K562 (cell line): Measurements from ENCODE around the gene CNMD.

ENCODE experiments used
- CHD2 ChIP-seq: IDR thresholded peaks from 2 replicates; pipeline ENCODE4 v1.6.1; 2011; ENCODE audit warnings: low read depth, low read length
- HNRNPUL1 ChIP-seq: fragments of 200-400 bp; formaldehyde crosslinking; IDR thresholded peaks from 2 replicates; pipeline ENCODE4 v1.6.1; 2017; ENCODE audit warnings: low read length
- KLF13 ChIP-seq: fragments of 450-650 bp; IDR thresholded peaks from 2 replicates; pipeline ENCODE4 v1.6.1; 2016; ENCODE audit warnings: missing genetic modification characterization, low read depth, mild to moderate bottlenecking, missing compliant biosample characterization, moderate library complexity, borderline replicate concordance
- MAX ChIP-seq: sonication (generic); formaldehyde crosslinking; IDR thresholded peaks from 2 replicates; pipeline ENCODE4 v1.9.0; 2022; ENCODE audit warnings: mild to moderate bottlenecking, missing genetic modification reagents
- NRF1 ChIP-seq, 2 experiments: fragments of 450-650 bp; IDR thresholded peaks in 1 of 2; conservative IDR thresholded peaks in 1 of 2; 2 replicates each; pipeline ENCODE4 v1.6.1; 2014; ENCODE audit warnings: mild to moderate bottlenecking in 2 of 2
- SMAD4 ChIP-seq: fragments of 250-450 bp; sonication (Bioruptor Pico); conservative IDR thresholded peaks from 2 replicates; pipeline ENCODE4 v1.8.0; 2021; ENCODE audit warnings: inconsistent platforms, mild to moderate bottlenecking, moderate library complexity
- TCF7 ChIP-seq: sonication (generic); IDR thresholded peaks from 2 replicates; pipeline ENCODE4 v1.6.1; 2016; ENCODE audit warnings: antibody characterized with exemption, borderline replicate concordance
- U2AF2 ChIP-seq: fragments of 200-400 bp; formaldehyde crosslinking; optimal IDR thresholded peaks from 2 replicates; pipeline ENCODE3; 2017; ENCODE audit warnings: low read depth, mild to moderate bottlenecking, low read length
- ZBTB33 ChIP-seq: sonication (generic); formaldehyde crosslinking; IDR thresholded peaks from 2 replicates; pipeline ENCODE4 v1.8.1; 2023; ENCODE audit warnings: mild to moderate bottlenecking, missing genetic modification reagents
- TF ChIP-seq, protein P1 (sequence below), 3 experiments: IDR thresholded peaks in 2 of 3; conservative IDR thresholded peaks in 1 of 3; 2 replicates each; pipeline ENCODE4 v1.5.1; 2011 to 2012; ENCODE audit warnings: low read length in 3 of 3, mild to moderate bottlenecking in 3 of 3, control low read depth in 2 of 3, improper control_type of control experiment in 1 of 3, inconsistent platforms in 1 of 3, low read depth in 1 of 3, mixed read lengths in 1 of 3, moderate library complexity in 1 of 3; ENCODE audit not compliant: insufficient read depth in 2 of 3
- TF ChIP-seq, protein P2 (sequence below): conservative IDR thresholded peaks from 2 replicates; pipeline ENCODE4 v1.6.1; 2011; ENCODE audit warnings: low read depth, mild to moderate bottlenecking, low read length; ENCODE audit not compliant: control insufficient read depth
- TF ChIP-seq, protein P3 (sequence below): fragments of 250-450 bp; sonication (Bioruptor Pico); IDR thresholded peaks from 2 replicates; pipeline ENCODE4 v1.8.0; 2022; ENCODE audit warnings: inconsistent platforms, mild to moderate bottlenecking, moderate library complexity, borderline replicate concordance
- TF ChIP-seq, protein P4 (sequence below): sonication (generic); formaldehyde crosslinking; IDR thresholded peaks from 2 replicates; pipeline ENCODE4 v1.8.0; 2022; ENCODE audit warnings: mild to moderate bottlenecking, missing genetic modification reagents

- no peak for TF ChIP-seq HNRNPUL1
- TF ChIP-seq, protein P1, sequence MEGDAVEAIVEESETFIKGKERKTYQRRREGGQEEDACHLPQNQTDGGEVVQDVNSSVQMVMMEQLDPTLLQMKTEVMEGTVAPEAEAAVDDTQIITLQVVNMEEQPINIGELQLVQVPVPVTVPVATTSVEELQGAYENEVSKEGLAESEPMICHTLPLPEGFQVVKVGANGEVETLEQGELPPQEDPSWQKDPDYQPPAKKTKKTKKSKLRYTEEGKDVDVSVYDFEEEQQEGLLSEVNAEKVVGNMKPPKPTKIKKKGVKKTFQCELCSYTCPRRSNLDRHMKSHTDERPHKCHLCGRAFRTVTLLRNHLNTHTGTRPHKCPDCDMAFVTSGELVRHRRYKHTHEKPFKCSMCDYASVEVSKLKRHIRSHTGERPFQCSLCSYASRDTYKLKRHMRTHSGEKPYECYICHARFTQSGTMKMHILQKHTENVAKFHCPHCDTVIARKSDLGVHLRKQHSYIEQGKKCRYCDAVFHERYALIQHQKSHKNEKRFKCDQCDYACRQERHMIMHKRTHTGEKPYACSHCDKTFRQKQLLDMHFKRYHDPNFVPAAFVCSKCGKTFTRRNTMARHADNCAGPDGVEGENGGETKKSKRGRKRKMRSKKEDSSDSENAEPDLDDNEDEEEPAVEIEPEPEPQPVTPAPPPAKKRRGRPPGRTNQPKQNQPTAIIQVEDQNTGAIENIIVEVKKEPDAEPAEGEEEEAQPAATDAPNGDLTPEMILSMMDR (IDR thresholded peaks at IDR 0.05 in 2 of 3, conservative IDR thresholded peaks at IDR 0.05 in 1 of 3; ENCODE audit: insufficient read depth in 2 of 3, low read depth in 1 of 3, low read length in 3 of 3), result no peak
- no peak for TF ChIP-seq MAX (CRISPR knock-in tag)
- no peak for TF ChIP-seq SMAD4 (CRISPR knock-in tag)
- TF ChIP-seq U2AF2, result no peak
- TF ChIP-seq, protein P2, sequence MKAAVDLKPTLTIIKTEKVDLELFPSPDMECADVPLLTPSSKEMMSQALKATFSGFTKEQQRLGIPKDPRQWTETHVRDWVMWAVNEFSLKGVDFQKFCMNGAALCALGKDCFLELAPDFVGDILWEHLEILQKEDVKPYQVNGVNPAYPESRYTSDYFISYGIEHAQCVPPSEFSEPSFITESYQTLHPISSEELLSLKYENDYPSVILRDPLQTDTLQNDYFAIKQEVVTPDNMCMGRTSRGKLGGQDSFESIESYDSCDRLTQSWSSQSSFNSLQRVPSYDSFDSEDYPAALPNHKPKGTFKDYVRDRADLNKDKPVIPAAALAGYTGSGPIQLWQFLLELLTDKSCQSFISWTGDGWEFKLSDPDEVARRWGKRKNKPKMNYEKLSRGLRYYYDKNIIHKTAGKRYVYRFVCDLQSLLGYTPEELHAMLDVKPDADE, result no peak
- TF ChIP-seq, protein P3, sequence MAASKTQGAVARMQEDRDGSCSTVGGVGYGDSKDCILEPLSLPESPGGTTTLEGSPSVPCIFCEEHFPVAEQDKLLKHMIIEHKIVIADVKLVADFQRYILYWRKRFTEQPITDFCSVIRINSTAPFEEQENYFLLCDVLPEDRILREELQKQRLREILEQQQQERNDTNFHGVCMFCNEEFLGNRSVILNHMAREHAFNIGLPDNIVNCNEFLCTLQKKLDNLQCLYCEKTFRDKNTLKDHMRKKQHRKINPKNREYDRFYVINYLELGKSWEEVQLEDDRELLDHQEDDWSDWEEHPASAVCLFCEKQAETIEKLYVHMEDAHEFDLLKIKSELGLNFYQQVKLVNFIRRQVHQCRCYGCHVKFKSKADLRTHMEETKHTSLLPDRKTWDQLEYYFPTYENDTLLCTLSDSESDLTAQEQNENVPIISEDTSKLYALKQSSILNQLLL (CRISPR knock-in tag), result no peak
- no peak for TF ChIP-seq CHD2
- no peak for TF ChIP-seq NRF1 (conservative IDR thresholded peaks at IDR 0.05 in 1 of 2, IDR thresholded peaks at IDR 0.05 in 1 of 2)
- TF ChIP-seq, protein P4, sequence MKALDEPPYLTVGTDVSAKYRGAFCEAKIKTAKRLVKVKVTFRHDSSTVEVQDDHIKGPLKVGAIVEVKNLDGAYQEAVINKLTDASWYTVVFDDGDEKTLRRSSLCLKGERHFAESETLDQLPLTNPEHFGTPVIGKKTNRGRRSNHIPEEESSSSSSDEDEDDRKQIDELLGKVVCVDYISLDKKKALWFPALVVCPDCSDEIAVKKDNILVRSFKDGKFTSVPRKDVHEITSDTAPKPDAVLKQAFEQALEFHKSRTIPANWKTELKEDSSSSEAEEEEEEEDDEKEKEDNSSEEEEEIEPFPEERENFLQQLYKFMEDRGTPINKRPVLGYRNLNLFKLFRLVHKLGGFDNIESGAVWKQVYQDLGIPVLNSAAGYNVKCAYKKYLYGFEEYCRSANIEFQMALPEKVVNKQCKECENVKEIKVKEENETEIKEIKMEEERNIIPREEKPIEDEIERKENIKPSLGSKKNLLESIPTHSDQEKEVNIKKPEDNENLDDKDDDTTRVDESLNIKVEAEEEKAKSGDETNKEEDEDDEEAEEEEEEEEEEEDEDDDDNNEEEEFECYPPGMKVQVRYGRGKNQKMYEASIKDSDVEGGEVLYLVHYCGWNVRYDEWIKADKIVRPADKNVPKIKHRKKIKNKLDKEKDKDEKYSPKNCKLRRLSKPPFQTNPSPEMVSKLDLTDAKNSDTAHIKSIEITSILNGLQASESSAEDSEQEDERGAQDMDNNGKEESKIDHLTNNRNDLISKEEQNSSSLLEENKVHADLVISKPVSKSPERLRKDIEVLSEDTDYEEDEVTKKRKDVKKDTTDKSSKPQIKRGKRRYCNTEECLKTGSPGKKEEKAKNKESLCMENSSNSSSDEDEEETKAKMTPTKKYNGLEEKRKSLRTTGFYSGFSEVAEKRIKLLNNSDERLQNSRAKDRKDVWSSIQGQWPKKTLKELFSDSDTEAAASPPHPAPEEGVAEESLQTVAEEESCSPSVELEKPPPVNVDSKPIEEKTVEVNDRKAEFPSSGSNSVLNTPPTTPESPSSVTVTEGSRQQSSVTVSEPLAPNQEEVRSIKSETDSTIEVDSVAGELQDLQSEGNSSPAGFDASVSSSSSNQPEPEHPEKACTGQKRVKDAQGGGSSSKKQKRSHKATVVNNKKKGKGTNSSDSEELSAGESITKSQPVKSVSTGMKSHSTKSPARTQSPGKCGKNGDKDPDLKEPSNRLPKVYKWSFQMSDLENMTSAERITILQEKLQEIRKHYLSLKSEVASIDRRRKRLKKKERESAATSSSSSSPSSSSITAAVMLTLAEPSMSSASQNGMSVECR (CRISPR knock-in tag), result no peak
- no peak for TF ChIP-seq ZBTB33 (CRISPR knock-in tag)
- no peak for TF ChIP-seq KLF13 (tag)
- TF ChIP-seq TCF7, result no peak
Observed at GRCh38 chr13:52776726-52777125, 37.1 kb upstream of the CNMD start.
